Thoracic aorta (tissue), 2 donors: ENCODE data around the gene RAB1B. TPM values are rescaled to one million over a fixed set of nuclear protein-coding genes. Genes with fewer than 3 reads are reported as not detected.

Experiments used
- total RNA-seq, 2 donors: library from RNA; depleted of rRNA; stranded (reverse); fragments of >200 nt; gene quantifications; one replicate each; pipeline versions ENCODE4 v1.1.0 to v1.2.3, GENCODE V29; 2016

RAB1B gene
- total RNA-seq, 2 donors from 2014 or later, result 57.2 to 96.0 TPM

Other genes starting within 250 kb of the RAB1B start
- gene CATSPER1, start 242.2 kb upstream of the RAB1B start, total RNA-seq, result not detected
- gene GAL3ST3, start 219.5 kb upstream of the RAB1B start, total RNA-seq, result 1 to 10 TPM in 1 of 2 donors, not detected in 1; 1.1 TPM
- 100 to 1,000 TPM; 142 TPM for gene SF3B2, start 216.3 kb upstream of the RAB1B start, total RNA-seq
- gene PACS1, start 198.4 kb upstream of the RAB1B start, total RNA-seq, result 100 to 1,000 TPM in 1 of 2 donors, 10 to 100 TPM in 1; 82.9 to 112 TPM
- 10 to 100 TPM; 48.6 to 55.9 TPM for gene KLC2, start 10.9 kb upstream of the RAB1B start, total RNA-seq
- not detected for gene CNIH2, start 9.5 kb downstream of the RAB1B start, total RNA-seq
- 100 to 1,000 TPM in 1 of 2 donors, 10 to 100 TPM in 1; 65.4 to 155 TPM for gene YIF1A, start 20.5 kb downstream of the RAB1B start, total RNA-seq
- under 1 TPM in 1 of 2 donors, not detected in 1; 0.27 TPM for gene TMEM151A, start 23.3 kb downstream of the RAB1B start, total RNA-seq
- gene CD248, start 48.4 kb downstream of the RAB1B start, total RNA-seq, result 10 to 100 TPM; 22.9 to 32.4 TPM
- gene RIN1, start 67.8 kb downstream of the RAB1B start, total RNA-seq, result 1 to 10 TPM; 7.7 to 7.8 TPM
- 10 to 100 TPM; 35.0 to 48.1 TPM for gene BRMS1, start 76.5 kb downstream of the RAB1B start, total RNA-seq
- gene B4GAT1, start 79.0 kb downstream of the RAB1B start, total RNA-seq, result 10 to 100 TPM; 15.7 to 34.1 TPM
- 1 to 10 TPM; 2.5 to 3.0 TPM for gene SLC29A2, start 103.1 kb downstream of the RAB1B start, total RNA-seq
- gene NPAS4, start 152.4 kb downstream of the RAB1B start, total RNA-seq, result 1 to 10 TPM; 4.2 to 6.6 TPM
- gene MRPL11, start 170.2 kb downstream of the RAB1B start, total RNA-seq, result 10 to 100 TPM; 16.7 to 28.0 TPM
- gene PELI3, start 198.3 kb downstream of the RAB1B start, total RNA-seq, result 10 to 100 TPM; 29.1 to 47.1 TPM
- gene DPP3, start 211.8 kb downstream of the RAB1B start, total RNA-seq, result 10 to 100 TPM; 20.2 to 22.2 TPM
- gene BBS1, start 242.0 kb downstream of the RAB1B start, total RNA-seq, result 100 to 1,000 TPM in 1 of 2 donors, 10 to 100 TPM in 1; 90.3 to 114 TPM